Iris pigment epithelial cell (primary cell): Measurements from ENCODE around the gene GMPR.
"Not testable (repeated sequence)": the region's sequence is repeated elsewhere in the genome, so short reads cannot be mapped to it uniquely, and the experiment has no call there.

Source experiments
- DNase-seq: peaks from one replicate; pipeline ENCODE4 v3.0.0-alpha.2; 2011; ENCODE audit warnings: low read depth

Gene GMPR

DNA sequence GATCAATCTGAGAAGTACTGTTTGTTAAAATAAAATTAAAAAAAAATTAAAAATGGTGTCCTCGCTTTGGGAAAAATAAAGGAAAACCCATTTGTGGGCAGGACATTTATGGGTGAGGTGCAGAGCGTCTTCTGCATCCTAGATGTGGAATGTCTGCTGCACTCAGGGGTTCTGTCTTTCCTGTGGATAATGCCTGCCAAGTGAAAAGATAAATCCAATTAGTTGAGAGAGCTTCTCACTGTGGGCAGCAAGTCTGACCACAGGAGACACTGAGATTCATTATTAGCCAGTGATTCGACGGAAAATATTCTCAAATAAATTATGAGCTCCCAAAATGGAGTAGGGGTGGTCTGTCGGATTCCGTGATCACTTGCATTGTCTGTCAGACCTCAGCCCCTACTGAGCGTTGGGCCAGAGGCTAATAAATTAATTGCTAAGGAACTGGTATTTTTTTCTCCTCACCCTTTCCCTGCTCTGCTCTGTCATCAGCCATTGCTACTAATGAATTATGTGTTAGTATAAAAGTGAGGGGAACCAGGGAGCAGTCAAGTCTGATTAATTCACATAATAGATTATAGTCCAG is 10.0 kb downstream of the GMPR start:
- DNase-seq = no peak

DNA sequence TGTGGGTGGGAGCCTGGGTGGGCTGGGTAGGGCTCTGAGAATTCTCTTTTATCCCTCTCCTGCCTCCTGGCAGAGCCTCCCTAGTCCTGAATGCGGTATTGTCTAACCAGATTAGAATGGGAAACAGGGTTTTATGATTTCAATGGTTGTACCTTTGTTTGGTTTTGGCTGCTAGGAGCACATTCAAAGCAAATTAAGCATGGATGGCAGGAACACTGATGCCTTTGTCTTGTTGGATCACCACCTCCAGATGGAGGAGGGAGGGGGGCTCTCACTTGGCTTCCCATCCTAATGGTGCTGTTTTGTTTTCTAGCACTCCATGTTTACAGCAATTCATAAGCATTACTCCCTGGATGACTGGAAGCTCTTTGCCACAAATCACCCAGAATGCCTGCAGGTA is 11.6 kb downstream of the GMPR start:
- DNase-seq = no peak

DNA sequence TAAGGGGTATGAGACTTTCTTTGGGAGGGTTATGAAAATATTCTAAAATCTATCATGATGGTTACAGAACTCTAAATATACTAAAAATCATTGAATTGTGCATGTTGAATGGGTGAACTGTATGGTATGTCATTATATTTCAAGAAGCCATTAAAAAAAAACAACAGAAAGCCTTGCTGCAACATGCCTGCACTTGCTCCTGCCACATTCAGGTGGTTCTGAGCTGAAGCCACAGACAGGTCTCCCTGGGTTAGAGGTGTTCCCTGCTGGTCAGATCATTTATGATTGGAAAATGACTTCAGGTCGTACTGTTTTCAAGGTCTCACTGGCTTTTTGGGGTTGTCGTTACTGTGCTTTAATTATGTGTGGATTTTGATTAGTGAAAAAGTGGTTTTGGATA is 13.3 kb downstream of the GMPR start:
- no peak for DNase-seq

DNA sequence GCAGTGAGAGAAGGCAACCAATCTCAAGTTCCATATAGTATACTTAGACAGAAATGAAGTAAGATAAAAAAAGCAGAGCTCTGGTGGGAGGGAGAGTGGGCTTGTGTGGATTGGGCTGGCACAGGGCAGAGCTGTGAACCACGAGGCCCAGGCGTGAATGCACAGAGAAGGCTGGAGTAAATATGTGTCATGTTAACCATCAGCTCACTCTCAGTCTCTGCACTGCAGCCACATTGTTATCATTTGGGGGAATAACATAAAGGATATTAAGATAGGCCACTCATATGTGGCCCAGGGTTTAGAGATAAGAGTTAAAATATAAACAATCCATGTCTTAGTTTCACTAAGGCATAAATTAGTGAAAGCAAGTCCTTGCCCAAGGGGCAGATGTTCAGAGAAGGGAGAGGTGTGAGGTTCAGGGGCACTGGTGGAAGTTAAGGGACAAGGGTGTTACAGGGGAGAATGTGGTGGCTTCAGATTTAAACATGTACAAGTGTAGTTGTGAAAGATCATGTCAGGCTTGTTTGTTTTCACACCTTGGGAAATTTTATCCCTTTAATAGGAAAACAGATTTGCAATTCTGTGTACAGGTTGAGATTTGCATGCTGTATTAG is 14.4 kb downstream of the GMPR start:
- DNase-seq = no peak

DNA sequence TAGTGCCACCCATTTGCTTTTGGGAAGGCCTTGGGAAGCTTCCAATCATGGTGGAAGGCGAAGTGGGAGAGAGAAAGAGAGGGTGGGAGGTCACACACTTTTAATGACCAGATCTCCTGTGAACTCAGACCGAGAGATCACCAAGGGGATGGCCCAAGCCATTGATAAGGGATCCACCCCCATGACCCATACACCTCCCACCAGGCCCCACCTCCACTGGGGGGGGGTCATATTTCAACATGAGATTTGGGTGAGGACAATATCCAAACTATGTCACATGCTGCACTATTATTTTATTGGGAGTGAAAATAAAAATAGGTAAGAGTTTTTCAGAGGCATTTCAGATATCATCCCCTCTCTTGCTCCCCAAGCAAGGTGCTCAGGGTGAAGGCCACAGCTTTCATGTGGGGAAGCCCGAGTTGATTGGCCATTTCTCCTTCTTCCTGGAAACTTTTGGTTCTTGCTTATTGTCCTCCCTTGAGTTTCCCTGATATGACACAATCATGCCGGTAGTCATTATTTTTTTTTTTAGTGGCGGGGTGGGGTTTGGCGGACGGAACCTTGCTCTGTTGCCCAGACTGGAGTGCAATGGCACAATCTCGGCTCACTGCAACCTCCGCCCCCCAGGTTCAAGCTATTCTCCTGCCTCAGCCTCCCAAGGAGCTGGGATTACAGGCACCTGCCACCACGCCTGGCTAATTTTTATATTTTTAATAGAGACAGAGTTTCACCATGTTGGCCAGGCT is 15.2 kb downstream of the GMPR start:
- DNase-seq = no peak

DNA sequence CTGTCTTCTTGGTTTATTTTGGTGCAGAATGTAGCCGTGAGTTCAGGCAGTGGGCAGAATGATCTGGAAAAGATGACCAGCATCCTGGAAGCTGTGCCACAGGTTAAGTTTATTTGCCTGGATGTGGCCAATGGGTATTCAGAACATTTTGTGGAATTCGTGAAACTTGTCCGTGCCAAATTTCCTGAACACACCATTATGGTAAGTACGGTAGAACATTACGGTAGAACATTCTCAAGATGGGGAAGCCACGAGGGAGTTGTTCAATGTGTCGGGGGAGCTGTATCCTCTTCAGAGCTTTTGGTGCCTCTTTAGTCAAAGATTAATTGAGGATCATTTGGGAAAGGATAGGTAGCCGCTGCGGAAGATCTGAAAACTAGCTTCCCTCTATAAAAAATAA is 16.1 kb downstream of the GMPR start:
- DNase-seq = no peak

DNA sequence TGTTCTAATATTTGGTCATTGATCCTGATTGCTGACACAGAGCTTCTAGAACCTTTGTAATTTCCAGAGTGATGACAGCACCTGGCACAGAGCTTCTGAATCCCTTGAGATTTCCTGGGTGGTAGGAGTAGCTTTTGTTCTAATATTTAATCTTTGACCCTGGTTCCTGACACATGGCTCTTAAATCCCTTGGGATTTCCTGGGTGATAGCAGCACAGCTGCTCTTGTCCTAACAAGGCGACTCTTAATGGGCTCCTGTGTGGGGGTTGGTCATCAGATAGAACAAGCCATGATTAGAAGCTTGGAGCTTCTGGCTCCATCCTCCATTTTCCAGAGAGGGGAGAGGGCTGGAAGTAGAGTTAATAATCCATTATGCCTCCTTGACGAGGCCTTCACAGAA is 18.4 kb downstream of the GMPR start:
- no peak for DNase-seq

DNA sequence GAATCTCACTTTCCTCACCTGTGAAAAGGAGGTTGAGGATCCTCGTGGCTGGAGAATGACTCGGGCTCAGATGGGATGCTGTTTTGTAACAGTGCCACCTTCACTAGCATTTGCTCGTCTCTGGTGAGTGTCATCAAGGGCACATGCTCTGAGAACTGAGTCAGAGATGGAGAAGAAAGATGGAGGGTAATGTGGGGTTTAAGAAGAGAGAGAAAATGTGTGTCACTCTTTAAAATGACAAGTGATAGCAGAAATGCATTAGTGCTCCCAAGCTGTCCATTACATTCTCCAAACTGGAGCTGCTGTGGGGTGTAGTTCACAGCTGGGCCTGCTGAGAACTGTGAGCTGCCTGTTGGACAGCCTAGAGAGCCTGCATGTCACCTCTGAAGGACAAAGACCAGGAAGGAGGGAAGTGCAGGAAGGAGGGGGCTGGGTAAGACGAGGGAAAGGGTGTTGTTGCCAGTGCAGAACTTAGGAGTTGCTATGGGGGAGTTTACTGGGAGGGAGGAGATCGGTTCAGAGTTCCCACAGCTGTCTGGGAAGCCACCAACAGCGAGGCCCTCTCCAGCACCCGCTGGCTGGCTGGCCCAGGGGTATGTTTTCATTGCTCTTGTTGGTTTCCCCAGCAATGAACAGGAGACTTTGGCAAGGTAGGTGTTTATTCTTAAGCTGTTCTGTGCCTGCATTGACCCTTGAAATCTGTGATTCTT is 19.8 kb downstream of the GMPR start:
- no peak for DNase-seq

DNA sequence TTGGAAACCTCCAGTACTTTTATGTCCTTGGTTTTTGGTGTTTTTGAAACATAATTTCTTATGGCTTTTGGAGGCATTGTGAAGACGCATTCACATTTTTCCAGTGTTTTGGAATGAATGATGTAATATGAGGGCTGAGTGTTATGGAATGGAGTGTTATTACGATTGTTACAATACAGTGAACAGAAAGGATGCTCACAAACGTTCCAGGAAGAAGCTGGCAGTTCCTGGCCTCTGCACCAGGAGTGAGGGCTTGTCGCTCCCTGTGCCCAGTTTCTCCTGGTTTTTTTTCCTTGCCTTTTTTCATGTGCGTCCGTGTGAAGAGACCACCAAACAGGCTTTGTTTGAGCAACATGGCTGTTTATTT is 20.3 kb downstream of the GMPR start:
- DNase-seq = no peak

DNA sequence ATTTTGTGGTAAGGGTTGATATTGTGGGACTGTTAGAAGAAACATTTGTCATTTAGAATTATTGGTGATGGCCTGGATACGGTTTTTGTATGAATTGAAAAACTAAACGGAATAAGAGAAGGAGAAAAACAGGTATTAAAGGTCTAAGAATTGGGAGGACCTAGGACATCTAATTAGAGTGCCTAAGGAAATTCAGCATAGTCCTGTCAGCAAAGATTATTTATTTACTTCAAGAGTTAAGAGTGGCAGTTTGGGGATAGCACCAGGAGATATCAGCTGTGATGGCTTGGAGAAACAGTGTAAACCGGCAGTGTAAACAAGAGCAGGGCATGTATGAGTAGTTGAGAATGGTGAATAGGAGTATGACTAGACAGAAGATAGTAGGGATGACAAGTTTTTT is 21.2 kb downstream of the GMPR start:
- not testable (repeated sequence) for DNase-seq

DNA sequence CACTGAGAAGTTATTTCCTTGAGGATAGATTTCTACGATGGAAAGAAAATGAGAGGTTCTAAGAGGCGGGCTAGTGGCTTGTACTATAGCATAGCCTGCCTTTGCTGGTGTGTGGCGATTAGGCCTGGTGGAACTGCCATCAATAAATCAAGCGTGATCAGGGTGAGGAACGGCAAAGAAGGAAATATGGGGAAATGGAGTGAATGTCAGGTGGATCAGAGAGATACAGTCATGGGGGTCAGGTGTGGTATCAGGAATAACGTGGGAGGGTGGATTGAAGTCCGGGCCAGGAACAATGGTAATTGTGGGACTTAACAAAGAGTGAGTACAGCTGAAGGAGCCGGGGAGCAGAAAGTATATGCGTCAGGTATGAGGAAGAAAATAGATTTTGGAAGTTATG is 22.2 kb downstream of the GMPR start:
- DNase-seq = not testable (repeated sequence)

DNA sequence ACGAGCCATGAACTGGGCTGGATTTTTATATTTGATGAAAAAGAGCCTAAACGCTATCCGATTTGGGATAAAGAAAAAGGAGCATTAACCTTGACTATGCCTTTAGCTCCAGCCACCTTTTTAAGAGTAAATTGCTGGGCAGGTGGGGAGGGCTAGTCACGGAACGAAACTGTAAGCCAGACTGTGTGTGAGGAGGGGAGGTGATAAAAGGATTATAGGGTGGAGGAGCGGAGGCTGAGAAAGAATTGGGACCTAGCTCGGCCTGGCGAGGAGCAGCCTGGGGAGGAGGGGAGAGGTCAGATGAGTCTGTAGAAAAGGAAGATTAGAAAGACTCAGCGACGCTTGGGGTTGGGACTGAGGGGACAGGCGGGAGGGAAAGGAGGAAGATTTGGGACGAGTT is 24.4 kb downstream of the GMPR start:
- DNase-seq = not testable (repeated sequence)

DNA sequence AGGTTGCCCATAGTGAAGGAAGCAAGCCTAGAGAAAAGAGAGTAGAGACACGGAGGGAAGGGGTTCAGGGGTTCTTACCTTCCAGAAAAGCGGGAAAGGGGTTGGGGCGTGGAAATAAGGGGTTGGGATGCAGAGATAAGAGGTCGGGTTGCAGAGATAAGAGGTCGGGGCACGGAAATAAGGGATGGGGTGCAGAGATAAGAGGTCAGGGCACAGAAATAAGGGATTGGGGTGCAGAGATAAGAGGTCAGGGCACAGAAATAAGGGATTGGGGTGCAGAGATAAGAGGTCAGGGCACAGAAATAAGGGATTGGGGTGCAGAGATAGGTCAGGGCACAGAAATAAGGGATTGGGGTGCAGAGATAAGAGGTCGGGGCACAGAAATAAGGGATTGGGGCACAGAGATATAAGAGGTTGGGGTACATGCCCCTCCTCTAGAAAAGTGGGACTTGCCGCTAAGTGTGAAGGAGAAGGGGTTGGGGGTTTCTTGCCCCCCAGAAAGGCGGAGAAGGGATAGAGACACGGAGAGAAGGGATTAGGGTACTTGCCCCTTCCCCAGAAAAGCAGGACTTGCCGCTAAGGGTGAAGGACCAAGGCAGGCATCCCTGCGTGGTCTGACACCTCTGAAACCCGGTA is 25.2 kb downstream of the GMPR start:
- DNase-seq = not testable (repeated sequence)

DNA sequence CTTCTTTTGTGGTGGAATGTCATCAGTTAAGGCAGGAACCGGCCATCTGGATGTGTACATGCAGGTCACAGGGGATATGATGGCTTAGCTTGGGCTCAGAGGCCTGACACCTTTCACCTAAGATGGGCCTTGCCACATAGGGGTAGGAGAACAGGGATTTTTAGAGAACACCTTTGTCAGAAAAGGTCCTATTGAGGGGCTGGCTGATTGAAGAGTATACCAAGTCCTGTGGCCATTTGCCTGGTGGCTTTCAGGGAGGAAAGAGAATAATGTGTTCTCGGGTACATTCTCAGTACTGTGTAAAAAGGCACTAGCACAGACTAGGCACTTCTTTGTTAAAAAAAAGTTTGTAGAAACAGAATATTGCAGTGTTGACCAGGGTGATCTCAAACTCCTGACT is 26.4 kb downstream of the GMPR start:
- DNase-seq = no peak

DNA sequence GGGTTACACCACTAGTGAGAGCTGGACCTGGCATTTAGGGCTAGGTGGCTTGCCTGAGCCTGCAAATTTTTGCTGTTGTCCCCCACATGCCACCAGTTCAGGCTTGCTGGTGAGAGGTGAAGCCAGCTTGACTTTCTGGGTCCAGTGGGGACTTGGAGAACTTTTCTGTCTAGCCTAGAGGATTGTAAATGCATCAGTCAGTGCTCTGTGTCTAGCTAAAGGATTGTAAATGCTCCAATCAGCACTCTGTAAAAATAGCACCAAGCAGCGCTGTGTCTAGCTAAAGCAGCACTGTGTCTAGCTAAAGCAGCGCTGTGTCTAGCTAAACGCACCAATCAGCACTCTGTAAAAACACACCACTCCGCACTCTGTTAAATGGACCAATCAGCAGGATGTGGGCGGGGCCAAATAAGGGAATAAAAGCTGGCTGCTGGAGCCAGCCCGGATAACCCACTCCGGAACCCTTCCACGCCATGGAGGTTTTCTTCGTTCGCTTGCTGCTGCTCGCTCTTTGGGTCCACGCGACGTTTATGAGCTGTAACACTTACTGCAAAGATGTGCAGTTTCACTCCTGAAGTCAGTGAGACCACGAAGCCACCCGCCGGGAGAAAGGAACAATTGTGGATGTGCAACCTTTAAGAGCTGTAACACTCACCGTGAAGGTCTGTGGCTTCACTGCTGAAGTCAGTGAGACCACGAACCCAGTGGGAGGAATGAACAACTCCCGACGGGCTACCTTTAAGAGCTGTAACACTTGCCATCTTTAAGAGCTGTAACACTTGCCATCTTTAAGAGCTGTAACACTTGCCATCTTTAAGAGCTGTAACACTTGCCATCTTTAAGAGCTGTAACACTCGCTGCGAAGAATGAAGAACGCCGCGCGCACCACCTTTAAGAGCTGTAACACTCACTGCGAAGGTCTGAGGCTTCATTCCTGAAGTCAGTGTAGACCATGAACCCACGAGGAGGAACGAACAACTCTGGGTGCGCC is 27.3 kb downstream of the GMPR start:
- DNase-seq = no peak

DNA sequence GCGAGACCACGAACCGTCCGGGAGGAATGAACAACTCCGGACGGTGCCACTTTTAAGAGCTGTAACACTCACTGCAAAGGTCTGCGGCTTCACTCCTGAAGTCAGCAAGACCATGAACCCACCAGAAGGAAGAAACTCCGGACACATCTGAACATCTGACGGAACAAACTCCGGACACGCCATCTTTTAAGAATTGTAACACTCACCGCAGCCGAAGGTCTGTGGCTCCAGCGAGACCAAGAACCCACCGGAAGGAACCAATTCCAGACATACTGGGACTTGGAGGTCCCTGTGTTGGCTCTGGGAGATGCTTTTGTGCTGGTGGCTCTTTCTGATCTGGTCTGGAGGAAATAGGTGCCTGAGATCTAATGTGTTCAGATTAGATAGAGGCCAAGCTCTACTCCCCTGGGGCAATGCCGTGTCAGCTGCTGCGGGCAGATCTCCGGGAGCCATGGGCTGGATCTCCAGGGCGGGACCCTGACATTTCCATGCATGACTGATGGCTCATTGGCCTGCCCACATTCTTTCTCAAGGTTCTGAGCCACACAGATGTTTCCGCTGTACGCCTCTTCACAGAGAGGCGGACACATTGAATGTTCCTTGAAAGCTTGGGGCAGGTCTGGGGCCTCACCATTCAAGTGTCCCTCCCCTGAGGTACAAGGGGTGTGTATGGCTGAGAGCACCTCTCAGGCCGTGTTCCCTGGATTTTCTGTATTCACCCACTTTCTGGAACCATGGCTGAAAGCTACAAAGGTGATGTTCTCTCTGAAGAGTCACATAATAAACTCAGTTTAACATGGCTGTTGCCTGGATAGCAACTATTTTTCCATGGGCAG is 29.3 kb downstream of the GMPR start:
- DNase-seq = no peak

DNA sequence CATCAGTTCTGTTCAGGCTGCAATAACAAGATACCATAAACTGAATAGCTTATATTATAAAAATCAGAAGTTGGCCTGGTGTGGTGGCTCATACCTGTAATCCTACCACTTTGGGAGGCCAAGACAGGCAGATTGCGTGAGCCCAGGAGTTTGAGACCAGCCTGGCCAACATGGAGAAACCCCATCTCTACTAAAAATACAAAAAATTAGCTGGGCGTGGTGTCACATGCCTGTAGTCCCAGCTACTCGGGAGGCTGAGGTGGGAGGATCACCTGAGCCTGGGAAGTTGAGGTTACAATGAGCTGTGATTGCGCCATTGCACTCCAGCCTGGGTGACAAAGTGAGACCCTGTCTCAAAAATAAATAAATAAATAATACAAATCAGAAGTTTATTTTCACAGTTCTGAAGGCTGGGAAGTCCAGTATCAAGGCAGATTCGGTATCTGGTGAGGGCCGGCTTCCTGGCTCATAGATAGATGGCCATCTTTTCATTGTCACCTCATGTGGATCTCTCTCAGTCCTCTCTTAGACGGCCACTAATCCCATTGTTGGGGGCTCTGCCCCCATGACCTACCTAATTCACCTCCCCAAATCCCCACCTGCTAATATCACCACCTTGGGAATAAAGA is 31.2 kb downstream of the GMPR start:
- not testable (repeated sequence) for DNase-seq

DNA sequence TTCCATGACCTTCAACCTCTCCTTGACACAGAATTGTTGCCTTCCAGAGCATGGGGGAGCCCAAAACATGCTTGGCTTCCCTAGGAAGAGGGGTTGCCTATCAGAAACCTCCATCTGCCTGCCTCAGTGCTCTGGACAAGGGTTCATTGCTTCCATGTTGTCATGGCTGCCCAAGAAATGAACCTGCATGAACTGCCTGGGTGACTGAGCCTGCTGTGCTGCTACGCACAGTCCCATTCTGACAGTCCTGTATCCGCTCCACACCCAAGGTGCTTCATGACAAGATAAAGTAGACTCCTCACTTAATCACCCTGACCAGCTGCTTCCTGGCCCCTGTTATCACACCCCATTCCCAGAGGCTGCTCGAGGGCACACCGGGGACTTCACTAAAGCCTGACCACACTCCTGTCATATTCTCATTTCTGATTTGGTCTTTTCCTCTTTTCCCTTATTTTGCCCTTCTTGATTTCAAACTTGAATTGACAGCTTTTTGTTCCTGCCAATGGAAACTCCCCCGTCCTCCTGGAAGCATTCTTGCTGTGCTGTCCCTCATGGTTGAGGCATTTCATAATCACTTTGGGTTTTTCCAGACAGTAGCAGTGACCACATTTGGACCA is 31.9 kb downstream of the GMPR start:
- DNase-seq = no peak

DNA sequence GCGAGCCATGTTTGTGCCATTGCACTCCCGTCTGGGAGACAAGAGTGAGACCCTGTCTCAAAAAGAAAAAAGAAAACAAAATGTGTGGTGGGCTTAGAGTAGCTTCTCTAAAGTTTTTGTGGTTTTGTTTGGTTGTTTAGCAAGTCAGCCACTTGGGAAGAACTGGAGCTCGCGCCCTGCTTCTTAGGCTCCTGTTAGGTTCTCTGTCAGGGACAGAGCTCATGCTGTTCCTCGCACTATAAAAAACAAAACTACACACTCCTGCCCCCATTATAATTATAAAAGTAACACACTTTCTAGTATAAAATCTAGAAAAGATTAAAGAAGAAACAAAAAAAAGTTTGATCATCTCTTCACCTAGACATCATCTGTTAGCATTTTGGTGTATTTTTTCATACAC is 33.0 kb downstream of the GMPR start:
- no peak for DNase-seq

DNA sequence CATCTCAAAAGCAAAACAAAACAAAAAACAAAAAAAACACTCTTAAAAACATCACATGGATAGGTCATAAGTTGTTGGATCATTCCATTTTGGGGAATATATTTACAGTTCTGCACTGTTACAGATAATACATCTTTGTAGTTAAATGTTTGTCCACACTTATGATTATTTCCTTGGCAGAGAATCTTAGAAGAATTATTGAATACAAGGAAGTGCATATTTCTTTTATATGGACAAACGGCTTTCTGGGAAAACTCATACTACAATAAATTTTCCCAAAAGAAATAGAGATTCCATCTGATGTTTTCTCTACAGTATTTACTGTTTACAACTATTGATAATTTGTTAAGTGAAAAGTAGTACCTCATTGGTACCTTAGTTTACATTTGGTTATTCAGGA is 33.8 kb downstream of the GMPR start:
- no peak for DNase-seq
